M059J (cell line): ENCODE data around the gene PDSS2. TPM values are rescaled to one million over a fixed set of nuclear protein-coding genes. Genes with fewer than 3 reads are reported as not detected.
"Not testable (repeated sequence)": the region's sequence is repeated elsewhere in the genome, so short reads cannot be mapped to it uniquely, and the experiment has no call there.

Experiments
- DNase-seq: peaks from one replicate; pipeline ENCODE4 v3.0.0-alpha.2; 2012; ENCODE audit warnings: low read depth
- total RNA-seq: library from RNA; depleted of rRNA; stranded (reverse); fragments of >200 nt; shearing (Covaris generic); gene quantifications from 2 replicates; pipeline ENCODE4 v1.2.3, GENCODE V29; 2014; rRNA removed

PDSS2 gene
- total RNA-seq, 1 experiment from 2014 or later: 18.9 TPM

DNA sequence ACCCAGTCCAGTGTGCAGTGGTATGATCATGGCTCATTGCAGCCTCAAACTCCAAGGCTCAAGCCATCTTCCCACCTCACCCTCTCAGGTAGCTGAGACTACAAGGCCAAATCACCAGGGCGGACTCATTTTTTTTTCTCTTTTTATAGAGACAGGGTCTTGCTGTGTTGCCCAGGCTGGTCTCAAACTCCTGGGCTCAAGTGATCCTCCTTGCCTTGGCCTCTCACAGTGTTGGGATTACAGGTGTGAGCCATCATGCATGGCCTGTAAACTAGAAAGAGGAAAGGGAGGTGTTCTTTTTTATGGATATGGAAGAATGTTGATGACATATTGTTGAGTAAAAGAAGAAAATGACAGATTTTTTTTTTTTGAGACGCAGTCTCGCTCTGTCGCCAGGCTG, 339.0 kb downstream of the PDSS2 start:
- DNase-seq: no peak

DNA sequence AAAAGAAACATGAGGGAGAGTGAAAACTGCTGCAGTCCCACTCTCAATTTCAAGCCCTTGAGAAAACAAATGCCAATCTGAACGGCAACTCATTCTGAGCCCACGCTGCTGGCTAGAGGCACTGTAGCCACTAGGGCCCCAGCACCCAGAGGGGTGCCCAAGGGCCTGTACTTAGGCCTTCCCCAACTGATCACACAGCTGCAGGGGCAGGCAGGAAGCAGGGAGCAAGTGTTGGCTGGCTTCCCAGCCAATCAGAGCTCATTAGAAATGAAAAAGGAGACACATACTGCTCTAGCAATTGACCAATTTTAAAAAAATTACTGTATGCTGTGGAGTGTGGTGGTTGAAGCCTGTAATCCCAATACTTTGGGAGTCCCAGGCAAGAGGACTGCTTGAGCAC, 340.4 kb downstream of the PDSS2 start:
- DNase-seq: peak; percentile 22

DNA sequence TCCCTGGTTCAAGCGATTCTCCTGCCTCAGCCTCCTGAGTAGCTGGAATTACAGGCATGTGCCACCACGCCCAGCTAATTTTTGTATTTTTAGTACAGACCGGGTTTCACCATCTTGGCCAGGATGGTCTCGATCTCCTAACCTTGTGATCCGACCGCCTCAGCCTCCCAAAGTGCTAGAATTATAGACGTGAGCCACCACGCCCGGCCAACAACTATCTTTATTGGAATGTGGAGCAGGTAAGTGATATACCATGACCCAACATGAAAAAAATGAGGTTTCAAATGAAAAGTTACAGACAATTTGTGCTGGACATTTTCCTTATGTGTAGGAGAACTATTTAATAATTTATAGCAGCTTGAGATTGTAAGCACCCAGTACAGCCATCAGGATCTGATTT, 340.8 kb downstream of the PDSS2 start:
- DNase-seq: not testable (repeated sequence)

DNA sequence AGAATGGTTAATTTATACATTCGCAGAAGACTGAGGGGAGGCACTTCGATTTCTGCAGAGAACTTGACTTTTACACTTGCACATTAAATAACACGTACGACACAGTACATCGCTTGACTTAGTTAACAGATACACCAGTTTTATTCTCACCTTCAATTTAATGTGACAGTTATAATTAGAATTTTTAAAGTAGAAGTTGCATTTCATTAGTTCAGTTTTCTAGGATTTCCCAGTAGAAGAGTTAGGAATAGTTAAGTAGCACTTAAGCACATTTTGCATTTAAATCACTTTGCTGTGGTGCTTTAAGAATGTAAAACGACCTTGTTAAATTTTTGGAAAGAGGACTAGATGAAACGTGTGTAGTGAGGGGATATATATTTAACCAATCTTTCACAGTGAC, 342.4 kb downstream of the PDSS2 start:
- DNase-seq: no peak

DNA sequence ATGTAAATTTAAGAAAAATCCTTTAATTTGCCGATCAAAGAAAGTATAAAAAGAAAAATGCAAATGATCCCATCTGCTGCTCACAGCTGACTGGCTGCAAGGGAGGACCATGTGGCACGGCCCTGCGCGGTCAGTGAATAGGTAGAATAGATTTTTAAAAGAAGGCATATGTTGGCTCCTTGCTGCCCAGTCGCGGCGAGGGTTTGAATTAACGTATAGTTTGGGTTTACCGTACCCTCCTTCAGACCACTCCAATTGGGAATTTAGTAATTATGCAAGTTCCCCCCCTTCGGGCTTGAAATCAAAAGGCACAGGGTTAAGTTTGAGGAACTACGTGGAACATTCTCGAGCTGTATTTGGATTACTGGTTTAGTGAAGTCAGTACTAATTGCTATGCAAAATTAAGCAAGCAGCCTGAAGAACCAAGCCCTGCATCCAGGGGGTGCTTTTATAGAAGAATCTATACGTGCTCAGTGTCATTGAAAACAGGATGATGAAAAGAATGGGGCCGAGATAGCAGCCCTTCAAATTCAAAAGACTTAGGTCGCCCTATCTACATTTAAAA, 343.0 kb downstream of the PDSS2 start:
- peak; percentile 29 for DNase-seq

DNA sequence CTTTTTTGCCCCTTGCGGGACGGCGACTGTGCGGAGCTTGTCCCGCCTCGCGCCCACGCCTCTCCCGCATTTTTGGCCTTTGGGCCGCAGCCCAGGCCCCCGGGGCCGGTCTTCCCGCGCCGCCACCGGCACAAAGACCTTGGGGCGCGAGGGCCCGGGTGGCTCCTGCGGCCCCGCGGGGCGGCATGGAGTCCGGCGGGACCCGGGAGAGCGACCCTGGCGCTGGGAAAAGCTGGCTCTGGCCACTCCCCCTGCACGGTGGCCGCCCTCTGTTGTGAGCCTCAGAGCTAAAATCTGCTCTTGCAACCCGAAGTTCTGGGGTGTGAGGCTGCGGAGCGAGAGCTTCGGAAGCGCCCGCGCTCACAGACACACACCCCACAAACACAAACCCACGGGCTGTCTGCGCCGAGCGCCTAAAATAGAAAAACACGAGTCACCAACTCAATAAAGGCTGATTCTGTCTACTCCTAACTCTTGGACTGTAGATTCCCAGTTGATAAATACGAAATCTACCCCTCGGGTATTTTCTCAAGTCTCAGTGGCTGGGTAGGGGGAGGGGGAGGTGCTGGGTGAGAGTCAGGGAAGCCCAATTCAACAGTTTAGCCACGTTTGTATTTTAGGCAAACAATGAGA, 343.6 kb downstream of the PDSS2 start:
- peak; percentile 59 for DNase-seq

DNA sequence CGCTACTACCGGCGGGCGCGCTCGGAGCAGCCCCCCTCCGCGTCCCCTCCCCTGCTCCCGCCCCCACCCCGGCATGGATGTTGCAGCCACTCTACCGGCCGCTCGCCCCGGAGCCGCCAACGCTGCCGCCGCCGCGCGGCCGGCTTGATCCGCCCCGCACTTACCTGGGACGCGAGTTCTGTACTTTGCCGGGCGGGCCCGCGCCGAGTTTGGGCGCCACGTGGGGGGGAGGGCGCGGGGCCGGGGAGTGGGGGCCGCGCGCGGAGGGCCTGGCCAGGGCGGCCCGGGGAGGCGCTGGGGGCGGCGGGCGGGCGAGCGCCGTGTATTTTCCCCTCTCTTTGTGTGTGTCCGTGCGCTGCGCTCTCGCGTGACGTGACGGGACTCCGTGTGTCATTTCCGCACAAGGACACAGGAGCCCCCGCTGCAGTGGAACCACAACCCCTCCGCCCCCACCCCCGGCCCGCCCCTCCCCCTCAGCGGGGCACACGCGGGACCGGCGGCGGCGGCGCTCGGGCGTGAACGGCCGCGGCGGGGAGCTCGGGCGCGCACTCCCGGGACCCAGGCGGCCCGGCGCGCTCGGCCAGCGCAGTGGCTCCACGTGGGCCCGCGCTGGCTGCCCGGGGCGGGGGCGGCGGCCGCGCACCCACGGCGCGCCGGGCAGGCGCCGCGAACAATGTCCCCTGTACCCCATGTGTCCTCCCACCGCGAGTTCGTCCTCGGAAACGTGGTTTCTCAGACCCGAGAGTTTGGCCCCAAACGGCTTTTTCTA, 344.3 kb downstream of the PDSS2 start, which contains the start of gene BEND3:
Gene BEND3 (minus strand): TSS at position 590 of the 769 bp plus-strand sequence. CDS start 16,230 bp downstream, outside the sequence.
- DNase-seq: peak; percentile 41

DNA sequence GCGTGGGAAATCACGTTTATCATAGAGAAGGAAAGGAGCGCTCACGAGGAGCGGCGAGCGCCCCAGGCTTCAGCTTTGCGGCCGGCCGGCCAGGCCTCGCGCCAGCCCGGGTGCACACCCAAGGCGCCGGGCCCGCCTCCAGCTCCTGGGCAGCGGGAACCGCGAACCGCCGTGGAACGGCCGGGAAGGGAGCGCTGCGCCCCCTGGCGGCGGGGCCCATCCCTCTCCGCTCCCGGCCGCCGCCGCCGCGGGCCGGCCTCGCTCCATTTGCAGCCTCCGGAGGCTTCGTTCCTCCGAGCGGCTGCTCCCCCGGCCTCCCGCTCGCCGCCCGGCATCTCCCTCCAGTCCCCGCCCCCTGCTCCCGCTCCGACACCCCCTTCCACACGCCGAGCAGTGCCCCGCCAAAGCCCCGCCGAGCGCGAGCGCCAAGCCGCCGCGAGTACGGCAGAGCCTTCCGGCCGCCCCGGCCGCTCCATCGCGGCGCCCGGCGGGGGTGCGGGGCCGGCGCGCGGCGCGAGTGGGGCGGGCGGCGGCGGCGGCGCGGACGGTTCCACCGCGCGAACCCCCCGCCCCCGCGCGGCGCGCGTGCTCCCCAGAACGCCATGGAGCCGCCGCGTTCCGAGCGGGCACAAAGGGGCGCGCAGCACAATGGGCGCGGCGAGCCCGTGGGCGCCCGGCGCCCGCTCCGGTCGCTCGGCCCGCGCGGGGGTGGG, 345.0 kb downstream of the PDSS2 start:
- DNase-seq: peak; percentile 89

DNA sequence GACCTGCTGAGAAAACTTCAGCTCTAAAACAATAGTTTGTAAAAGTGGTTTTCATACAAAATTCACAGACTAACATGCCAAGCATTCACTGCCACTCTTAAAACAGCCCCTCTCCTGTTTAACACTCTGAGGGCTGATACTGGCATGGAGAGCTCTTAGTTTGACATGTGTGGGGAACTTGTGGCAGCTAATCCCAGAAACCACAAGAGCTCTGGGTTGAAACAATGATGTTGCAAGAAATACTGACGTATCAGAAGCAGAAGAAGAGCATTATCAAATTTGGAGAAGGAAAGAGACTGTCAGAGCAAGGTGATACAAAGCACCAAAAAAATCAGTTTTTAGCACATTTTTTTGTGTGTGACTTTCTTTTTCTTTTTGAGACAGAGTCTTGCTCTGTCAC, 349.2 kb downstream of the PDSS2 start:
- DNase-seq: peak; percentile 40

DNA sequence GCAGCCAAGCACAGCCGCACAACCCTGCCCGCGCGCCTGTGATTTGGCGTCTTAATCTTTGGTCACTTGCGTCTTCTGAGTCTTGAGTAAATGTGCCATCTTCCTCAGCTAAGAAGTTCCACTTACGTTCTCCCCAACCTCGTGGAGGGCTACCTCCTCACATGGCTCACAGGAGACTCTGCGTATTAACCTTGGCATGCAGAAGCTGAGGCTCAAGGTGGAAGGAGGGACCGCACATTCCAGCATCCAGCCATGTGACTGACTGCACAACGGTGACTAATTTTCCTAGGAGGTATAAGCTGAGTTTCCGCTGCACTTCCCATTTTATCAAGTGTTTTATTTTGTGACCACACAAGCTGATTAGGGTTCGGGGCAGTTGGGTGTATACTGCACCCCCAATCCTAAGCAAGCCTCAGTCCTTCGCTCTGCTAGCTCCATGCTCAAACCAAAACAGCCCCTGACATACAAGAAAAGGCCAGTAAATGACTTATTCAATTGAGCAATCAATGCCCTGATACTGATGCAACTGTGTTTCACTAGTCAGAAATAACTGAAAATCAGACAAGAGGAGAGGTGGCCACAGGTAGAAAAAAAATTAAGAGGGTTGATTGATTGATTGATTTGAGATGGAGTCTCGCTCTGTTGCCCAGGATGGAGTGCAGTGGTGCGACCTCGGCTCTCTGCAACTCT, 351.0 kb downstream of the PDSS2 start:
- DNase-seq: no peak

DNA sequence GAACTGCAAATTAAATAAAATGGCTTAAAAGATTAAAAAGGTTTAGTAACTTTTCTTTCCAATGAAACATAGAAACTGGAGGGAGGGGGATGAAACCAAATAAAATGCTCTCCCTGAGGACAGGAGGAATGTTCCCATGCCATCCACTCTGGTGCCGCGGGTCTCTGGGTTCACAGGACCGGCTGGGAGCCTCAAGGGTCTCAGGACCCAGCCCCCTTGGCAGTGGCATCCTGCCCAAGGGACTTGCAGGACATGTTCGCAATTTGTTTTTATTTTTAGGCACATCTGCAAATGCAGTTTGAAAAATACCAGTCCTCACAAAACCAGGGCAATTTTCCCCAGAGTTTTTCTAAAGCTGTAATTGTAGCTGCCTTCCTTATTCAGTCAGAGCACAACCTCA, 351.6 kb downstream of the PDSS2 start:
- DNase-seq: no peak

DNA sequence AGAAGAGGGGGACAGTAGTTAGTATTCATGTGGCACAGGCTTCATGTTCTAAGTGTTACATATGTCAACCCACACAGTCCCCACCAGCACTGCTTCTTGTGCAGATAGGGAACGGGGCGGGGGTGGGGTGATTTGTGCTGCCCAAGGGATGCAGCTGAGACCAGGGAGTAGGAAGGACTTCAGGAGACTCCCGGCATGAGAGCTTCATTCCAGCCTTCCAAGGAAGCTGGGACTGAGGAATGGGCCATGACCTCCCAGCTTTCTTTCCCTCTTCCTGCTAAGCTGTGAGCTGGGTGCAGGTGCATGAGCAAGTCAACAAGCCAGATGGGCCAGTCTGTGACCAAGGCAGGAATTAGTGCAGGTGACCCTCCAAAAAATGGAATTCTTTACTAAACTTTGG, 353.2 kb downstream of the PDSS2 start:
- DNase-seq: no peak

DNA sequence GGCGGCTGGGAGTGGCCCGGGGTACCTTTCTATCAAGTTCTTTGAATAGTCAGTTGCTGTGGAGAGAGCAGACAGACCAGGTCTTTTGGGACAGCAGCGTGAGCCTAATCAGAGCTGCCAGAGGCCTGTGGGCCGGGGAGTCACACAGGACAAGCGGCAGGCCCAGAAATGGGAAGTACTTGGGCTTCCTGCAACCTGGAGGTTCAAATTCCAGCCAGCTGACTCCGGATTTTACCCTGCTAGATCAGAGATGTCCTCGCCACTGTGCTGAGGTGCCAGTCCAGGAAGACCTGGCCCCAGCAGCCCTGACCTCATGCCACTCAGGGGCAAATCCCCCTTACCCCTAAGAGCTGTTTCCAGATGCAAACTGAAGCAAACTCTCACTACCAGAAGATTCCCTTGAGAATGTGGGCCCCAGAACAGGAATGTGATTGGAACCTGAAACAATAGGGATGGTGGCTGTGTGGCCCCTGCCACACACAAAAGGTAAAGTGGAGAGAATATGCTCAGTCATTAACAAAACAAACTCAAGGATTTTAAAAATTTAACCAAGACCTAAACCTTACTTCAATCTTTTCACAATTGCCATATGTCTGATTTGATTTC, 353.8 kb downstream of the PDSS2 start:
- no peak for DNase-seq

DNA sequence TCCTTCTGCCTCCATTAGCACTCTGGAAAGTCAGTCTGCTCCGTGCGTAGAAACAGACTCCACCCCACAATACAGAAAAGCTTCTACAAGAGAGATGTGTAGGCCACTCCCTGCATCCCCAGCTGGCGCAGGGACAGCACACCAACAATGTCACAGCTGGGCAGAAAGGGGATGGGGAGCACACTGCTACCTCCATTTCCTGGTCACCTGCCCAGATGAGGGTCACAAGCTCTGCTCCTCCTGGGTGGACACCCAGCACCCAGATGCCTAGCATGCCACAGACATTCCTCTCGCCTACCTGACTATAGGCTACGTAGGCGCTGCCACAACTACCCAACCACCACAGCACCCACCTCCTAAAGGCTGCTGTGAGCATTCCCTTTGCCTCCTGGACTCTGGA, 356.3 kb downstream of the PDSS2 start:
- DNase-seq: no peak

Other genes starting within 250 kb of the PDSS2 start
- 1.6 and 2.7 TPM in 2 replicates for gene SOBP, start 30.6 kb upstream of the PDSS2 start, total RNA-seq